ENCODE data around the gene TES. TPM values are rescaled to one million over a fixed set of nuclear protein-coding genes. Genes with fewer than 3 reads are reported as not detected.

Gene TES
- total RNA-seq, 6 experiments from 2014 or later: 10.4 to 29.3 (median 22.4) TPM

DNA sequence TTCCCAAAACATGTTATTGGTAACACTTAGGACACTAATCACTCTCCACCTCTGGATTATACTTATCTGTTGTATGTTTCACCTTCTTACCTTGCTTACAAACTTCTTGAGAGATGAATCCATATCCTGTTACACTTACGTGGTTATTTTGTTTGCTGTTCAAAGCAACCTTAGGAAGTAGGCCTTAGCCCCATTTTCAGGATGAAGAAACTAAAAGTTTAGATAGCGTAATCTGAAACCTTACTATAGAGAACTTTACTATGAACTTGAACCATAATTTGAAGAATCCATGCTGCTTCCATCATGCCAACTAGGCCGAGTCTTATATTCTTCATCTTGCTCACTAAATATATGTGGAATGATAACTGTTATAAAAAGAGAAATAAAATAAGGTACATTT lies 4.6 kb downstream of the TES start:
- H3K9me3 Mint-ChIP-seq: no peaks in the 10 kb centered on the region
- TF ChIP-seq CTCF (IDR thresholded peaks at IDR 0.05): no peak
- H3K27ac Mint-ChIP-seq: no peak overlapping the region
- H3K4me3 Mint-ChIP-seq: no peak overlapping the region
- DNase-seq: no peak
- H3K36me3 Mint-ChIP-seq (ENCODE audit: low read depth): peaks cover 7% of the 10 kb centered on the region; the same call in 1 of the 2 replicates
- H3K27me3 Mint-ChIP-seq (ENCODE audit: insufficient read depth): no peaks in the 10 kb centered on the region; the same call in 1 of the 2 replicates
- H3K4me1 Mint-ChIP-seq (ENCODE audit: low read depth): peaks cover 76% of the 10 kb centered on the region

DNA sequence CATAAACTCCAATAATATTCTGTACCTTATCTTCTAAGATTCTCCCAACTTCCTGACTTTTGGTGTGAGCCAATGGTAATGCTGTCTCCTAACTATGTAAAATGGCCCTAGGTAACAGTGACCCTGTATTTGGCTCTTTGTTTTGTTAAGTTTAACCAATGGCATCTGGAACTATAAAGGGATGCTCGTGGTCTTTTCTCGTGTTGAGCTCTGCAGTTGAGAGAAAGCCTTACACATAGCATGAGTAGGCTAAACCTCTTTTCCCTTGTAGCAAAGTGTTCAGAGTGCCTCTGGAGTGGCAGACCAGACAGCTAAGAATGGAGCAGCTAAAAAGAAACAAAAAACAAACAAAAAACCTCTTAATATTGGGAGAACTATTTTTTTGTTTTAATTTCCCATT lies 5.2 kb downstream of the TES start:
- Mint-ChIP-seq H3K4me1 (ENCODE audit: low read depth) (peaks cover 76% of the 10 kb centered on the region), H3K4me3 (no peak overlapping the region), H3K36me3 (ENCODE audit: low read depth) (peaks cover 9% of the 10 kb centered on the region; the same call in 1 of the 2 replicates), H3K27me3 (ENCODE audit: insufficient read depth) (no peaks in the 10 kb centered on the region; the same call in 1 of the 2 replicates), H3K27ac (no peak overlapping the region), H3K9me3 (no peaks in the 10 kb centered on the region)
- no peak for DNase-seq
- TF ChIP-seq CTCF (IDR thresholded peaks at IDR 0.05): no peak

DNA sequence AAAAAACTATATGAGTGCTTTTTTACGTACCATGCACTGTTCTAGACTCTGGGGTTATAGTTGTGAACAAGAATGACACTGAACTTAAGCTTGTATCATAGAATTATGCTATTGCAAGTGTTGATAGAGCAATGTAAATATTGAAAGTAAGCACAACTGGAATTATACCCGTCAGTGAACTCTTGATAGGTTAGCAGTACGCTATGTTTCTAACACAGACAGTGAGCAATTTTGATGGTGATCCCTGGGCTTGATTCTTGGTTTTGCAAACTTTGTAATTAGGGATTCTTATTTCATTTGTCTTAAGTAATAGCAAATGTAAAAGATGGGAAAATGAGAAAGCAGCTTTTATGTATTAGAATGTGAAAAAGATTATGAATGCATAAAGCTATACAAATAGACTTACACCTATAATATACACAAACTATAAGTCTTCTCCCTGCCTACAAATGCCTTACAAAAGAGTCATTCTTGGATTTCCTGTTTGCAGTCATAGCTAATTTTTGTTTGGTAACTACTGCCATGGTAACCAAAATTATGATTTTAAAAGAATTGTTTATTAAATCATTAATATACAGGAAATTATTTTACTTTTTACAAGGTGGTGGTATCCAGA lies 6.7 kb downstream of the TES start:
- DNase-seq: peak; percentile 37
- peaks cover 68% of the 10 kb centered on the region for H3K4me1 Mint-ChIP-seq (ENCODE audit: low read depth)
- peak overlapping the region; percentile 22; the same call in 1 of the 2 replicates for H3K4me3 Mint-ChIP-seq
- peak overlapping the region; percentile 88 for H3K27ac Mint-ChIP-seq
- no peaks in the 10 kb centered on the region for H3K9me3 Mint-ChIP-seq
- no peaks in the 10 kb centered on the region for H3K27me3 Mint-ChIP-seq (ENCODE audit: insufficient read depth)
- H3K36me3 Mint-ChIP-seq (ENCODE audit: low read depth): peaks cover 9% of the 10 kb centered on the region; the same call in 1 of the 2 replicates
- TF ChIP-seq CTCF (IDR thresholded peaks at IDR 0.05): no peak

DNA sequence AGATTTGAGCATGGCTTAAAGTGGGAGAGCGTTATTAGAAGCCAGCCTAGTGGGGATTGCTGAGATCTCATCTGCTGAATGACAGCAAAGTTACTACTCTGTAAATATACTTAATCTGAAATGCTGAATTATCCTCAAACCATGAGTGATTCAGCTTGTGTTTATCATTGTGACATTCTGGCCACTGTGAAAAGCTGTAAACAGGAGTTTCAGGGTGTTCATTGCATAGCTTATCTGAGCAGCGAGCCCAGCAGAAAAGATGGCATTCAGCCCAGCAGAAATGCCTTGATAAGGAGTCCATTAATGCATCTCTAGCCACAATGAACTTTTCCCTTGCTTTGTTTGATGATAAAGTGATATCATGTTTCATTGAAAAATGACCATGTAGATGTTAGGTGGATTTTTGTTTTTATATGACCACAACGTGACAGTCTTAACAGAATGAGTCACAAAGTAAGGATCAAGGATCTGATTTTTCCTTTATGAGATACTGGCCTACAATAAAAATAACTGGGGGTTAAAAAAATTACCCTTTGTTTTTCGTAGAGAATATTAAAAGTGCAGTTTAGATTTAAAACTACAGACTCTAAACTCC lies 7.8 kb downstream of the TES start:
- H3K27ac Mint-ChIP-seq: peak overlapping the region; percentile 88
- no peaks in the 10 kb centered on the region for H3K27me3 Mint-ChIP-seq (ENCODE audit: insufficient read depth)
- peak; percentile 88 for DNase-seq
- H3K4me1 Mint-ChIP-seq (ENCODE audit: low read depth): peaks cover 65% of the 10 kb centered on the region
- H3K36me3 Mint-ChIP-seq (ENCODE audit: low read depth): peaks cover 9% of the 10 kb centered on the region; the same call in 1 of the 2 replicates
- no peak for TF ChIP-seq CTCF (IDR thresholded peaks at IDR 0.05)
- no peaks in the 10 kb centered on the region for H3K9me3 Mint-ChIP-seq
- peak overlapping the region; percentile 45 for H3K4me3 Mint-ChIP-seq

DNA sequence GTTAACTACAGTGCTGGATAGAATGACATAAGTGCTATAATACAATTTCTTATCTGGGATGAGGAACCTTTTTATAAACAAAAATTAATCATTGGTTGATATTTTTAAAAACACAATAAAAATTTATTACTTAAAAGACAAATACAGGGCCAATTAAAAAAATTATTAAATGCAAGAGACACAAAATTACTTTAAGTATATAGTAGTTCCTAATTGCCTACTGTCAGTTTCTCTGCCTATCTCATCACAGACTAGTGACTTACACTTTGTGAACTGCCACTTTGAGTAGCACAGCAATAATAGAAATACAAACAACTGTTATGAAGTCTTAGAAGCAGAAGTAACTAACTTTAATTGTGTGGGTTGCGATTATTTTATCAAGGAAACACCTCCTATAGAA lies 8.4 kb downstream of the TES start:
- DNase-seq: no peak
- TF ChIP-seq CTCF (IDR thresholded peaks at IDR 0.05): no peak
- no peaks in the 10 kb centered on the region for H3K27me3 Mint-ChIP-seq (ENCODE audit: insufficient read depth)
- H3K9me3 Mint-ChIP-seq: no peaks in the 10 kb centered on the region
- peaks cover 63% of the 10 kb centered on the region for H3K4me1 Mint-ChIP-seq (ENCODE audit: low read depth)
- peak overlapping the region; percentile 88 for H3K27ac Mint-ChIP-seq
- peak overlapping the region; percentile 27; the same call in 1 of the 2 replicates for H3K4me3 Mint-ChIP-seq
- peaks cover 9% of the 10 kb centered on the region; the same call in 1 of the 2 replicates for H3K36me3 Mint-ChIP-seq (ENCODE audit: low read depth)

Data from HFFc6 (cell line).